ENCODE results near the gene TMEFF2. TPM values are rescaled to one million over a fixed set of nuclear protein-coding genes. Genes with fewer than 3 reads are reported as not detected.

The TMEFF2 gene
- total RNA-seq, 1 donor from 2014 or later: 0.41 TPM

DNA sequence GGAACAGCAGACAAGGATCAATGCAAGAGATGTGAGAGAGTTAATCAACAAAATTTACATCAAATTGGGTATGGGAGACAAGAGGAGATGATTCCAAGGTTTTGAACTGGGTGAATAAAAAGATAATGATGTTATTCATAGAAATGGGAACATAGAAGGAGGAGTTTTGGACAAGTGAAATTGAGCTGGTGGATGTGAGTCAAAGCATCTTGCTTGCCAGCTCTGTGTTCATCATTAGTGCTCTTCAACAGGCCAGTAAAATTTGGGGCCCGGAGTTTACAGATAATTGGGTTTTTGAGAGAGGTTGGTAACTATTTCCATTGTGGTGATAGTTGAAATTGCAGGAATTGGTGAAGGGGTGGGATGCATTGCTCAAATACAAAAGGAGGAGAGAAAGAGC is 277.9 kb downstream of the TMEFF2 start:
- Mint-ChIP-seq H3K4me3 (ENCODE audit: unreplicated experiment) (no peak overlapping the region), H3K27me3 (ENCODE audit: low read depth, unreplicated experiment) (no peaks in the 10 kb centered on the region), H3K36me3 (ENCODE audit: low read depth, unreplicated experiment) (no peaks in the 10 kb centered on the region), H3K4me1 (ENCODE audit: low read depth, unreplicated experiment) (no peaks in the 10 kb centered on the region), H3K27ac (ENCODE audit: unreplicated experiment) (no peak overlapping the region), H3K9me3 (ENCODE audit: unreplicated experiment) (no peaks in the 10 kb centered on the region)
- Histone ChIP-seq H3K4me3 (ENCODE audit: insufficient read depth, low read depth, low read length) (no peak overlapping the region), H3K27me3 (ENCODE audit: insufficient read depth, low read length) (no peaks in the 10 kb centered on the region), H3K4me2 (ENCODE audit: low read length) (no peak overlapping the region), H2AFZ (ENCODE audit: low read depth, low read length) (no peak overlapping the region), H4K20me1 (ENCODE audit: insufficient read depth, low read length) (no peaks in the 10 kb centered on the region), H3K9ac (ENCODE audit: low read length) (no peak overlapping the region), H3K27ac (ENCODE audit: low read depth, low read length) (no peak overlapping the region), H3K9me3 (ENCODE audit: insufficient read depth, low read depth, low read length) (no peaks in the 10 kb centered on the region), H3K36me3 (ENCODE audit: insufficient read depth, low read length) (no peaks in the 10 kb centered on the region), H3K79me2 (ENCODE audit: insufficient read depth, low read length) (no peaks in the 10 kb centered on the region), H3K4me1 (ENCODE audit: insufficient read depth, low read length) (no peaks in the 10 kb centered on the region)
- TF ChIP-seq, protein P1, sequence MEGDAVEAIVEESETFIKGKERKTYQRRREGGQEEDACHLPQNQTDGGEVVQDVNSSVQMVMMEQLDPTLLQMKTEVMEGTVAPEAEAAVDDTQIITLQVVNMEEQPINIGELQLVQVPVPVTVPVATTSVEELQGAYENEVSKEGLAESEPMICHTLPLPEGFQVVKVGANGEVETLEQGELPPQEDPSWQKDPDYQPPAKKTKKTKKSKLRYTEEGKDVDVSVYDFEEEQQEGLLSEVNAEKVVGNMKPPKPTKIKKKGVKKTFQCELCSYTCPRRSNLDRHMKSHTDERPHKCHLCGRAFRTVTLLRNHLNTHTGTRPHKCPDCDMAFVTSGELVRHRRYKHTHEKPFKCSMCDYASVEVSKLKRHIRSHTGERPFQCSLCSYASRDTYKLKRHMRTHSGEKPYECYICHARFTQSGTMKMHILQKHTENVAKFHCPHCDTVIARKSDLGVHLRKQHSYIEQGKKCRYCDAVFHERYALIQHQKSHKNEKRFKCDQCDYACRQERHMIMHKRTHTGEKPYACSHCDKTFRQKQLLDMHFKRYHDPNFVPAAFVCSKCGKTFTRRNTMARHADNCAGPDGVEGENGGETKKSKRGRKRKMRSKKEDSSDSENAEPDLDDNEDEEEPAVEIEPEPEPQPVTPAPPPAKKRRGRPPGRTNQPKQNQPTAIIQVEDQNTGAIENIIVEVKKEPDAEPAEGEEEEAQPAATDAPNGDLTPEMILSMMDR (IDR thresholded peaks at IDR 0.05; ENCODE audit: insufficient read depth, low read depth, low read length): no peak
- DNase-seq (ENCODE audit: low read depth) (no peak), FAIRE-seq (no peak)

DNA sequence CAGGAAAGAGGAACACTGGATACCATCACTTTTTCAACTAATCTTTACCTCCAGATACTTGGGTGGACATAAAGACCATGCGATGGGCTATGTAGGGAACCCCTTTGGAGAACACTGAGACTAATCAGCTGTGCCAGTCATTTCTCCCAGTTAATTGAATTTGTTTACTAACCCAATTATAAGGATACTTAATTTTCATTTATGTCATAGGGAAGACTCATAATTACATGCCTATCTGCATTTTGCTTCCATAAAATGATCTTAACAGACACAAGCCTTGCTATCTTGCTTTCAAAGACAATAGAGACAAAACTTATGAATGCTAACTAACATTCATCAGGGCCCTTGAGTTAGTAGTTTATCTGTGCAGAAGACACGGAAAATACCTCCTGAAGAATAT is 279.0 kb downstream of the TMEFF2 start:
- H3K27ac Mint-ChIP-seq (ENCODE audit: unreplicated experiment): no peak overlapping the region
- H3K36me3 Mint-ChIP-seq (ENCODE audit: low read depth, unreplicated experiment): no peaks in the 10 kb centered on the region
- FAIRE-seq (no peak), DNase-seq (ENCODE audit: low read depth) (no peak)
- Histone ChIP-seq H3K36me3 (ENCODE audit: insufficient read depth, low read length) (no peaks in the 10 kb centered on the region), H2AFZ (ENCODE audit: low read depth, low read length) (no peak overlapping the region), H3K27me3 (ENCODE audit: insufficient read depth, low read length) (no peaks in the 10 kb centered on the region), H3K9me3 (ENCODE audit: insufficient read depth, low read depth, low read length) (no peaks in the 10 kb centered on the region), H3K4me3 (ENCODE audit: insufficient read depth, low read depth, low read length) (no peak overlapping the region), H3K4me2 (ENCODE audit: low read length) (no peak overlapping the region), H4K20me1 (ENCODE audit: insufficient read depth, low read length) (no peaks in the 10 kb centered on the region), H3K79me2 (ENCODE audit: insufficient read depth, low read length) (no peaks in the 10 kb centered on the region), H3K9ac (ENCODE audit: low read length) (no peak overlapping the region), H3K27ac (ENCODE audit: low read depth, low read length) (no peak overlapping the region), H3K4me1 (ENCODE audit: insufficient read depth, low read length) (no peaks in the 10 kb centered on the region)
- TF ChIP-seq, protein P1 (IDR thresholded peaks at IDR 0.05; ENCODE audit: insufficient read depth, low read depth, low read length): no peak
- no peak for TF ChIP-seq EZH2 (IDR thresholded peaks at IDR 0.05; ENCODE audit: insufficient read depth, low read length)
- no peaks in the 10 kb centered on the region for H3K27me3 Mint-ChIP-seq (ENCODE audit: low read depth, unreplicated experiment)
- H3K4me1 Mint-ChIP-seq (ENCODE audit: low read depth, unreplicated experiment): no peaks in the 10 kb centered on the region
- no peak overlapping the region for H3K4me3 Mint-ChIP-seq (ENCODE audit: unreplicated experiment)
- H3K9me3 Mint-ChIP-seq (ENCODE audit: unreplicated experiment): no peaks in the 10 kb centered on the region

DNA sequence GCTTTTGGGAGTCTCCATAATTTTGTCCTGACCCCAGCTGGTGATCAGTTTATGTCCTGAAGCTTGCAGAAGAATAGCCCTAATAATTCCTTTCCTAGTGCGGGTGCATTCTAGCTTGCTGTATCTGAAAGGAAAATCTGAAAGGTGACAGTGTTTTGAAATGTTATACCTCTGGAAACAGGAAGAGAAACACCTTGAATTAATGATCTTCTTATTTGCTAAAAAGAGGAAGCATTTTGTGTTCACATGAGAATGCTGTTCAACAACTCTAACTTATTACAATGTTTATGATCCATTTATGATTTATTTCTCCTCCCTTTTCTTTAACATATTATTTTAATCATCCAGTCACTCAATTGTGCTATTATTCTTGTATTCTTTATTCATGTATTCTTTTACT is 280.9 kb downstream of the TMEFF2 start:
- H2AFZ ChIP-seq (ENCODE audit: low read depth, low read length): no peak overlapping the region
- peaks cover 4% of the 10 kb centered on the region for H3K4me1 ChIP-seq (ENCODE audit: insufficient read depth, low read length)
- H4K20me1 ChIP-seq (ENCODE audit: insufficient read depth, low read length): no peaks in the 10 kb centered on the region
- H3K4me3 Mint-ChIP-seq (ENCODE audit: unreplicated experiment): no peak overlapping the region
- H3K36me3 ChIP-seq (ENCODE audit: insufficient read depth, low read length): no peaks in the 10 kb centered on the region
- no peaks in the 10 kb centered on the region for H3K9me3 ChIP-seq (ENCODE audit: insufficient read depth, low read depth, low read length)
- no peaks in the 10 kb centered on the region for H3K9me3 Mint-ChIP-seq (ENCODE audit: unreplicated experiment)
- H3K4me1 Mint-ChIP-seq (ENCODE audit: low read depth, unreplicated experiment): peaks cover 4% of the 10 kb centered on the region
- H3K27ac ChIP-seq (ENCODE audit: low read depth, low read length): no peak overlapping the region
- H3K27ac Mint-ChIP-seq (ENCODE audit: unreplicated experiment): no peak overlapping the region
- no peaks in the 10 kb centered on the region for H3K36me3 Mint-ChIP-seq (ENCODE audit: low read depth, unreplicated experiment)
- H3K4me2 ChIP-seq (ENCODE audit: low read length): no peak overlapping the region
- no peaks in the 10 kb centered on the region for H3K27me3 Mint-ChIP-seq (ENCODE audit: low read depth, unreplicated experiment)
- no peak for DNase-seq (ENCODE audit: low read depth)
- no peaks in the 10 kb centered on the region for H3K27me3 ChIP-seq (ENCODE audit: insufficient read depth, low read length)
- H3K79me2 ChIP-seq (ENCODE audit: insufficient read depth, low read length): no peaks in the 10 kb centered on the region
- no peak overlapping the region for H3K4me3 ChIP-seq (ENCODE audit: insufficient read depth, low read depth, low read length)
- no peak for FAIRE-seq
- TF ChIP-seq, protein P1 (IDR thresholded peaks at IDR 0.05; ENCODE audit: insufficient read depth, low read depth, low read length): no peak
- TF ChIP-seq EZH2 (IDR thresholded peaks at IDR 0.05; ENCODE audit: insufficient read depth, low read length): no peak
- no peak overlapping the region for H3K9ac ChIP-seq (ENCODE audit: low read length)
